Activated CD8-positive, alpha-beta memory T cell treated with anti-CD3 and anti-CD28 coated beads for 48 hours (primary cell): ENCODE results near the gene PTGS1.
"Not testable (repeated sequence)": the region's sequence is repeated elsewhere in the genome, so short reads cannot be mapped to it uniquely, and the experiment has no call there.

Experiments
- DNase-seq, 3 experiments: peaks; one replicate each; pipeline ENCODE4 v3.0.0-alpha.2; 2020; ENCODE audit warnings: low read depth in 2 of 3, low spot score in 2 of 3

PTGS1 gene

DNA sequence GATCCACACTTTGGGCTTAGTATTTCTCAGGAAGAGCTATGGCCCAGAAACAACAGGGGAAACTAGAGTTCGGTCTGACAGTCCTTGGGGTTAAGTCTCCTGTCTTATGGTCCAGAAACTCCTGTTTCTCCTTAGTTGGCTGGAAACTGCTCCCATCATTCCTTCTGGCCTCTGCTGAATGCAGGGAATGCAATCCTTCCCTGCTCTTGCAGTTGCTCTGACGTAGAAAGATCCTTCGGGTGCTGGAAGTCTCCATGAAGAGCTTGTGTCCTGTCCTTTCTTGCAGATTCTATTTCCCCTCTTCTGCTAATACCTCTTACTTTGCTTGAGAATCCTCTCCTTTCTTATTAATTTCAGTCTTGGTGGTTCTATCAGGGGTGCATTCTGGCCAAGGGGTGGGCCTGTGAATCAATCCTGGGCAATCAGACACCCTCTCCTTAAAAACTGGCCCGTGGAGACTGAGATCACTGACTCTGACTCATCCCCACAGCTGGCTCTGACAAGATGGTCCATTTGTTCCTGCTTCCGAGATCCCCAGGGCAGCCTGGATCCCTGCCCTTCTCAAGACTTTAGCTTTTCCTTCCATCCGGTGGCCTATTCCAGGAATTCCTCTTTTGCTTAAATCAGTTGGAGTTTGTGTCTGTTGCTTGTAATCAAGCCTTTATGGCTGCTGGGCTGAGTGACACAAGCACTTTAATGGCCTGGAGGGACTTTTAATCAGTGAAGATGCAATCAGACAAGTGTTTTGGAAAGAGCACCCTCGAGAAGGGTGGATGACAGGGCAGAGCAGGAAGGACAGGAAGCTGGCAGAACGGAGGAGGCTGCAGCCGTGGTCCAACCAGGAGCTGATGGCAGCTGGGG is 23.7 kb downstream of the PTGS1 start:
- no peak for DNase-seq

DNA sequence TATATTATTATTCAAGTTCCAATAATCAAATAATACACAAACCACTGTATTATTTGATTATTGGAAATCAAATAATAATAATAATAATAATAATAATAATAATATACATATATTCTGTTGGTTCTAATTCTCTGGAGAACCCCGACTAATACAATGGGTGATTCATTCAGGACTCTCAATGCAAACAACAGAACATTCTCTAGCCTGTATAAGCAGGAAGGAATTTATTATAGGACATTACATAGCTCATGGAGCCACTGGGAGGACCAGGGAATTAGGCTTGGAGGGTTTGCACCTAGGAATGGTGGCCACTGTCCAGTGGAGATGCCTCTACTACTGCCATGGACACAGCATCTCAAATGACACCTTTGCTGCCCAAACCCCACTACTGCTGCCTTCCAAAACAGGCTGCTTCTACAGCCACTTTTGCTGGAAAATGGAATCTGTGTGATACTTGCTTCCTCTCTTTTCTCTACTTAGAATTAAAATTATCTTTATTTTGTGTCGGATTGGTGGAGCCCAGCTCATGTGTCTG is 25.9 kb downstream of the PTGS1 start:
- no peak for DNase-seq

DNA sequence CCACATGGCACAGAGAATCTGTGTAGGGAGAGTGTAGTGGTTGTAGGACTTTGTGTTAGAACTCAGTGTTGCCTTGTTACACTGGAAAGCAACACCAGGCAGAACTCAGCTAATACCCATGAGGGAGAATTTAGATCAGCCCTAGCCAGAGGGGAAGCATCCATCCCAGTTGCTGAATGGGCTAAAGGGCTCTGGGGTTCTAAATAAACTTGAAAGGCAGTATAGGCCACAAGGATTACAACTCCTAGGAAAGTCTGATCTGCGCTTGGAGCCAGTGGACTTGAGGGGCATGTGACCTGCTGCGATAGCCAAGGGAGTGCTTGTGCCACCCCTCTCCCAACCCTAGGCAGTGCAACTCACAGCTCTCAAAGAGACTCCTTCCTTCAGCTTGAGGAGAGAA is 26.9 kb downstream of the PTGS1 start:
- no peak for DNase-seq

DNA sequence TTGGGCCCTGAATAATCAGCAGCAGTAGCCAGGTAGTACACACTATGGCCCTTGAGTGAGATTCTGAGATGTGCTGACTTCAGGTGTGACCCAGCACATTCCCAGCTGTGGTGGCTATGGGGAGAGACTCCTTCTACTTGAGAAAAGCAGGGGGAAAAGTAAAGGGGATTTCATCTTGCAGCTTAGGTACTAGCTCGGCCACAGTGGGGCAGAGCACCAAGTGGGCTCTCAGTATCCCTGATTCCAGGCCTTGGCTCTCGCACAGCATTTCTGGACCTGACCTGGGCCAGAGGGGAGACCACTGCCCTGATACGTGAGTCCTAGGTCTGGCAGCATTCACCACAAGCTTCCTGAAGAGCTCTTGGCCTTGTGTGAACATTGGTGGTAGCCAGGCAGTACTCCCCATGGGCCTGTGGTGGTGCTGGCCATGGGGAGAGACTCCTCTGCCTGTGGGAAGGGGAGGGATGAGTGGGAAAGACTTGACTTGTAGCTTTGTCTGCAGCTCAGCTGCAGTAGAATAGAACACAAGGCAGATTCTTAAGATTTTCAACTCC is 27.6 kb downstream of the PTGS1 start:
- DNase-seq = no peak

DNA sequence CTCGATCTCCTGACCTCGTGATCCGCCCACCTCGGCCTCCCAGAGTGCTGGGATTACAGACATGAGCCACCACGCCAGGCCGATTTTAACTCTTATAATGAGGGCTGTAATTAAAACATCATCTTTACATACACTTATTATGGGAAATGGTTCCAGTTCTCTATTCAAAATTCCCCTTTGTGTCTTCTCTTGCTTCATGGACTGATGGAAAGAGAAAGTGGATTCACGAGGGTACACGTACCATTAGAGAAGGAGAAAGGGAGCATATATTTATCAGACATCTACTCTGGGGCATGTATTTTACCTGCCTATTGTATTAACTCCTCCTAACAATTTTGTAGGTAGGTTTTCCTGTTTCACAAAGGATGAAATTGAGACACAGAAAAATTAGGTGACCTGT is 31.1 kb downstream of the PTGS1 start:
- no peak for DNase-seq

DNA sequence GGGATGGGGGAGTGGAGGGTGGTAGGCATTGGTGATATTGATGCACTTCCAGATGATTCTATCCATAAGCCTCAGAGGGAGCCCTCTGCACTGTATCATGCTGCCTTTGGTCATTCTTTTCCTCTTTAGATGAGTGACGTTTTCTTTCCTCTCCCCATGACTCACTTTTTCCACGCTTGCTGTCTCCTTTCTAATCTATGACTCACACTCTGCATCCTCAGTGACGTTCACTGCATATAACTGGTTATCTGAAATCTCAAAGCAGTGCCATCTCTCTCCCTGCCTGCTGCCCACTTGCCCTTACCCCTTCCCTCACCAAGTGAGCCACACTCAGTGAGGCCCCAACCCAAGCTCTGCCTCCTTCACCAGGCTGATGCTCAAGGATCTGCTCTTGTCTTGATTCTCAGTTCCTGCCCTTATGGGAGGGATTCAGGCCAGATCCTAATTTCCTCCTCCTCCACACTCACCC is 31.6 kb downstream of the PTGS1 start:
- DNase-seq = peak in 2 of 3 experiments; percentile 3 to 51

DNA sequence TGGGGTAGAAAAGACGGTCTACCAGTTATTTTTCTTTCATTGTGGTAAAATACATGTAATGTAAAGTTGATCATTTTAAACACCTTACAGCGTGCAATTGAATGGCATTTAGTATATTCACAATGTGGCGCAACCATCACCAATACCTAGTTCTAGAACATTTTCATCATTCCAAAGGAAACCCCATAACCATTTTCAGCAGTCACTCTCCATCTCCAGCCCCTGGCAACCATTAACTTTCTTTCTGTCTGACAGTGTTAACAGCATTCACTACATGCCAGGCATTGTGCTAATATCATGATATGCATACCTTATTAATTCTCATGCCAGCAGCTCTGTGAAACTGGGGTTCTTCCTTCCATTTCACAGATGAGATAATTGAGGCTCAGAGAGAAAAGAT is 32.0 kb downstream of the PTGS1 start:
- no peak for DNase-seq

DNA sequence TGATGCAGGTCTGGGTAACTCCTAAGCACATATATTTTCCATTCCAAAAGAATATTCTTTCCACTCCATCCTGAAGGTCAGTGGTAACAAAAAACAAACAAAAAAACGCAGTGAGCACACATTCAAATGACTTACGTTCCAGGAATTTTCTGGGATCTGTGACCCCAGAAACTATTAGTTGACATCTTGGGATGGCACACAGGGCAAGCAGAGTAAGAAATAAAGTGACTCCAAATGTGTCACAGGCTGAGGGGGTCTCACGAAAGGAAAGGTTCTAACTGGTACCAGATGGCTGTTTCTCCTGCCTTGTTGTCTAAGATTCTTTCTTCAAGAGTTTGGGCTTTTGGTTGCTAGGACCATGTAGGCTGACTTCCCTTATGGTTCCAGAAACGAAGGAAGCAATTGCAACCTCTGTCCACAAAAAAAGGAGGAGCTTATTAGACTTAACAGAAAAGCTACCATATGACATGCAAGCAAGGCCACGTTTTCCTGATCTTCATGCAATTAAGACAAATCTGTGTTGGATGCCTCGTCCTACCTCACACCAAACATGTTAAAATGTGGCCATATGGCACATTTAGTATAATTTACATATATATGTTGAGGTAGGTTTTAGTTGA is 32.7 kb downstream of the PTGS1 start:
- DNase-seq = no peak

DNA sequence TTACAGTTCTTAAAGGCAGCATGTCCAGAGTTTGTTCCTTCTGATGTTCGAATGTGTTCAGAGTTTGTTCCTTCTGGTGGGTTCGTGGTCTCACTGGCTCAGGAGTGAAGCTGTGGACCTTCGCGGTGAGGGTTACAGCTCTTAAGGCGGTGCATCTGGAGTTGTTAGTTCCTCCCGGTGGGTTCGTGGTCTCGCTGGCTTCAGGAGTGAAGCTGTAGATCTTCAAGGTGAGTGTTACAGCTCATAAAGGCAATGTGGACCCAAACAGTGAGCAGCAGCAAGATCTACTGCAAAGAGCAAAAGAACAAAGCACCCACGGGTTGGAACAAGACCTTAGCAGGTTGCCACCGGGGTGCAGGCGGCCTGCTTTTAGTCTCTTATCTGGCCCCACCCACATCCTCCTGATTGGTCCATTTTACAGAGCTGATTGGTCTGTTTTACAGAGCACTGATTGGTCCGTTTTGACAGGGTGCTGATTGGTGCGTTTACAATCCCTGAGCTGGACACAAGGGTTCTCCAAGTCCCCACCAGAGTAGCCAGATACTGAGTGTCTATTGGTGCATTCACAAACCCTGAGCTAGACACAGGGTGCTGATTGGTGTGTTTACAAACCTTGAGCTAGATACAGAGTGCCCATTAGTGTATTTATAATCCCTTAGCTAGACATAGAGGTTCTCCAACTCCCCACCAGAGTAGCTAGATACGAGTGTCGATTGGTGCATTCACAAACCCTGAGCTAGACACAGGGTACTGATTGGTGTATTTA is 34.7 kb downstream of the PTGS1 start:
- DNase-seq = not testable (repeated sequence)

DNA sequence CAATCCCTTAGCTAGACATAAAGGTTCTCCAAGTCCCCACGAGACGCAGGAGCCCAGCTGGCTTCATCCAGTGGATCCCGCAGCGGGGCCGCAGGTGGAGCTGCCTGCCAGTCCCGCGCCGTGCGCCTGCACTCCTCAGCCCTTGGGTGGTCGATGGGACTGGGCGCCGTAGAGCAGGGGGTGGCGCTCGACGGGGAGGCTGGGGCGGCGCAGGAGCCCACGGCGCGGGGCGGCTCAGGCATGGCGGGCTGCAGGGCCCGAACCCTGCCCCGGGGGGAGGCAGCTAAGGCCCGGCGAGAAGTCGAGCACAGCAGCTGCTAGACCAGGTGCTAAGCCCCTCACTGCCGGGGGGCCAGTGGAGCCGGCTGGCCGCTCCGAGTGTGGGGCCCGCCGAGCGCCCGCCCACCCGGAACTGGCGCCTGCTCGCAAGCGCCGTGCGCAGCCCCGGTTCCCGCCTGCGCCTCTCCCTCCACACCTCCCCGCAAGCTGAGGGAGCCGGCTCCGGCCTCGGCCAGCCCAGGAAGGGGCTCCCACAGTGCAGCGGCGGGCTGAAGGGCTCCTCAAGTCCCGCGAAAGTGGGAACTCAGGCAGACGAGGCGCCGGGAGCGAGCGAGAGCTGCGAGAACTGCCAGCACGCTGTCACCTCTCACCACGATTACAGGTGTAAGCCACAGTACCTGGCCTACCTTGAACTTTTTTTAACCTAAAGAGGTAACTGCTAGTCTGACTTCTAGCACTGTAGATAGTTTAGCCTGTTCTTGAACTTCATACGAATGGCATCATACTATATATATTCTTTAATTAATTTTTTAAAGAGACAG is 35.5 kb downstream of the PTGS1 start:
- no peak for DNase-seq

DNA sequence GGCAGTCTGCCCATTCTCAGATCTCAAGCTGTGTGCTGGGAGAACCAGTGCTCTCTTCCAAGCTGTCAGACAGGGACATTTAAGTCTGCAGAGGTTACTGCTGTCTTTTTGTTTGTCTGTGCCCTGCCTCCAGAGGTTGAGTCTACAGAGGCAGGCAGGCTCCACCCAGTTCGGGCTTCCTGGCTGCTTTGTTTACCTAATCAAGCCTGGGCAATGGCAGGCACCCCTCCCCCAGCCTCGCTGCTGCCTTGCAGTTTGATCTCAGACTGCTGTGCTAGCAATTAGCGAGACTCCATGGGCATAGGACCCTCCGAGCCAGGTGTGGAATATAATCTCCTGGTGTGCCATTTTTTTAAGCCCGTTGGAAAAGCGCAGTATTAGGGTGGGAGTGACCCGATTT is 43.3 kb downstream of the PTGS1 start:
- not testable (repeated sequence) for DNase-seq

DNA sequence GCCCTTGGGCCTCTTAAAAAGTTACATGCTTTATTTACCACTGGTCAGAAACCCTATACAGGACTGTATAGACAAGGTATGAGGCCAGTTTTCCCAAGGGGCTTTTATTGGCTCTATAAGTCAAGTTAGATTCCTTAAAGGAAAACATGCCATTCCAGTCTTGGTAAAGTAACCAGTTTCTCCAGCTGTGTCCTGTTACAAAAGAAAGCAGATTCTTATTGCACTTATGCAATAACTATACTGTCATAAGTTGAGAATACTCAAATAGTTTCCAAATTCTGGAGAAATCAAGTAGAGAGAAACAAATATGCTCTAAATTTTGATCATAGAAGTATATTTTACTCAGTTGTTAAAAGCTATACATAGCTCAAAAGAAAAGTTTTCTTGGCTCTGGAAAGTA is 47.2 kb downstream of the PTGS1 start:
- no peak for DNase-seq

DNA sequence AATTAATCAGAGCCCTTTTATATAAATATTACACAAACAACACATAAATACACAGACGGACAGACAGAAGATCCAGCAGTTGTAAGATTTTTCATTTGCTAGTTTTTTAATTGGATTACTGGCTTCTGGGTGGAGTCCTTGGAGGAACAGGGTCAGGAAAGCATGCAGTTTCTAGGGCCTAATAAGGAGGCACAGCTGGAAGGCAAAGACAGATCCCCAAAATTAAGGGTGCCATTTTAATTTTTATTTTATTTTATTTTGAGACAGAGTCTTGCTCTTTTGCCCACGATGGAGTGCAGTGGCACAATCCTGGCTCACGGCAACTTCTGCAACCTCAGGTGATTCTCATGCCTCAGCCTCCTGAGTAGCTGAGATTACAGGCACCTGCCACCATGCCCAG is 49.5 kb downstream of the PTGS1 start:
- DNase-seq = no peak

DNA sequence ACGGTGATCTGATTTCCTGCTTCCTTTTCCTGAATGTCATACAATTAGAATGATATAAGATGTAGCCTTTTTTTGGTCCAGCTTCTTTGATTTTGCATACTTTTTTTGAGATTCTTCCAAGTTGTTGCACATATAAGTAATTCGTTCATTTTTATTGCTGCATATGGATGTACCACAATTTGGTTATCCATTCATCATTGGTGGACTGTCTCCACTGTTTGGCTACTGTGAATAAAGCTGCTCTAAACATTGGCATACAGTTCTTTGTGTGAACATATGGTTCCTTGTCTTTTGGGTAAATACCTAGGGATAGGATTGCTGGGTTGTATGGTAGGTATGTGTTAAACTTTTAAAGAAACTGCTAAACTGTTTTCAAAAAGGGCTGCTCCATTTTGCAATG is 54.3 kb downstream of the PTGS1 start:
- DNase-seq = no peak

DNA sequence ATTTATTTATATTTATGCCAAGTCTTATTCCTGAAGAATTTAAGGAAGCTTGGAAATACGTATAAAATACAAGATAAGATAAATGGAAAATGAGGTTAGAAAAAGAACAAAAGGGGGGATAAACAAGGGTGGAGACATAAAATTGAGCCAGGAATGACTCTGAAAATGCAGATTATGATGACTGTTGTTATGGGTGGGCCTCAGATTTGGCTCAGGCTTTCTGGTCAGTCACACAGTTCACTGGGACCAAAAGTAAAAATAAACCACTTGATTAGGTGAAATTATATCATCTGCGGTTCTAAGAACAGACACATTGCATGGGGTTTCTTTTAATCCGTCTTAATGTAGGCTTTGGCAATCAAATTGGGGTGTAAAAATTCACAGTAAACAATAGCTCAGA is 55.9 kb downstream of the PTGS1 start:
- DNase-seq = no peak

DNA sequence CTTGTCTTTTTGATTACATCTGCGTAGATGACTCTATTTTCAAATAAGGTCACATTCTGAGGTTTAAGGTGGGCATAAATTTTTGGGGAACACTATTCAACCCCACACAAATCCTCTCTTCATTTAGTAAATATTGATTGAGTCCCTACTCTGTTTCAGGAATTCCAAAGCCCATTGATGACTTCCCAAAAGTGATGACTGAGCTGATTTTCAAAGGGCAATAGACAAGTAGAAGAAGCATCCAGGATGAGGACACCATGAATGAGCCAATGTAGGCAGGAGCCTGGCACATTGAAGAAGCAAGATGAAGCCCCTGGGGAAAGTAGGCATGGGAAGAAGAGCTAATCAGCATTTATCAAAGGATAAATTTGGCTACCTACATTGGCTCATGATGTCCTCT is 71.7 kb downstream of the PTGS1 start:
- no peak for DNase-seq

DNA sequence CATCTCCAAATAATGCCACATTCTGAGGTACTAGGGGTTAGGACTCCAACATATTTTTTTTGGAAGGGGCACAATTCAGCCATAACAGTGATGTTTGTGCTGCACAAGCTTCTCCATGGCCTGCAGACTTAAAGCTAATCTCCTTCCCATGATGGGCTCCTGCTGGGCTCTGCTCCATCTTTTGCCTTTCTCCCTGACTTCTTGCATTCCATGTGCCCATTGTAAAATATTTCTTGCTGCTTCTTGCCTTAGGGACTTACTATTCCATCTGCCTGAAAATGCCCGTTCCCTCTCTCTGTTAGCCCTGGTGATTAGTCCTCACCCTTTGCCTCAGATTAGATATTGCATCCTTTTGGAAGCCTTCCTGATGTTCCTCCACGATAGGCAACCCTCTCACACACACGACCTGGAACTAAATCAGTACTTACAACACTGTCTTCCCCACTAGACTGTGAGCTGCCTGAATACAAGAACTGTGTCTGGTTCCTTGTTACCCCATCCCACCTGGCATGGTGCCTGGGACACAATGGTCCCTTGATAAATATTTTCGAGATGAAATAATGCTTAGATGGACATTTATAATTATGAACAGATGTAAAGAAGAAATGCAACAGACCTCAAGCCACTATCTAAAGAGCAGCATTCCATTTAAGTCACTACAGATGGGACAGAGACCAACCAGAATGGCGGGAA is 73.4 kb downstream of the PTGS1 start:
- no peak for DNase-seq
